RPMI7951 (cell line): ENCODE measurements around the gene CAPN2. TPM values are rescaled to one million over a fixed set of nuclear protein-coding genes. Genes with fewer than 3 reads are reported as not detected.
"Not testable (repeated sequence)": the region's sequence is repeated elsewhere in the genome, so short reads cannot be mapped to it uniquely, and the experiment has no call there.

Source experiments
- DNase-seq: peaks from one replicate; pipeline ENCODE4 v3.0.0-alpha.2; 2012; ENCODE audit warnings: low read depth
- total RNA-seq: library from RNA; depleted of rRNA; stranded (reverse); fragments of >200 nt; shearing (Covaris generic); gene quantifications from 2 replicates; pipeline ENCODE4 v1.2.3, GENCODE V29; 2014

CAPN2 gene
- total RNA-seq, 1 experiment from 2014 or later: 247 TPM

DNA sequence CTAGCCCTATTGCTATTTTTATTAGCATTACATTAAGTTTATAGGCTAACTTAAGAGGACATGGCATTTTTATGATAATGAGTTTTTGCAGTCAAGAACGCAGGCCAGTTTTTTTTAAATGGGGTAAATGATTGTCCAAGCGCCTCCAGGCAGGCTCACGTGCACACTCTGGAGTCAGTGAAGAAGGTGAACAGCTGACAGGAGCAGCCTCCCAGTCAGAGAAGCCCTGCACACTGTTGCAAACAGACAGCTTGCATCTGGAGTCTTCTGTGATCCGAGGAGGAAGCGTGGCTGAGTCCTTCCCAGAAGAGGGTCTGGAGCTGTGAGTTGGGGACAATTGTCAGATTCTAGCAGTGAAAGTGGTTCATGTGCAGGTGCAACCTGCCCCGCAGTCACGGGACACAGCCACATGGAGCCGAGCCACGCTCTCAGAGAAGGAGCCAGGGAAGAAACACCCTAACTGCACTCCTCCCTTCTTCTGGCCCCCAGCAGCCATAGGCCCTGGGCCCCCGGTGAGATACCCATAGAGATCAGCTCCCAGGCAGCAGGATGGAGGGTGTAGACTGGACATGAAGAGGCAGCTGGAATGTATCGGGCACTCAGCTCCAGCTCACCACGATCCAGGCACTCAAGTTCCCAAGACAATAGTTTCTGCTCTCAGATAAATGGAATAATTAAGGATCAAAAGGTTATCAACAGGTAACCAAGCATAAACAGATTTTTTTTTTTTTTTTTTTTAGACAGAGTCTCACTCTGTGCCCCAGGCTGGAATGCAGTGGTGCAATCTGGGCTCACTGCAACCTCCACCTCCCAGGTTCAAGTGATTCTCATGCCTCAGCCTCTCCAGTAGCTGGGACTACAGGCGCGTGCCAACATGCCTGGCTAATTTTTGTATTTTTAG, 26.4 kb downstream of the CAPN2 start:
- DNase-seq: no peak

DNA sequence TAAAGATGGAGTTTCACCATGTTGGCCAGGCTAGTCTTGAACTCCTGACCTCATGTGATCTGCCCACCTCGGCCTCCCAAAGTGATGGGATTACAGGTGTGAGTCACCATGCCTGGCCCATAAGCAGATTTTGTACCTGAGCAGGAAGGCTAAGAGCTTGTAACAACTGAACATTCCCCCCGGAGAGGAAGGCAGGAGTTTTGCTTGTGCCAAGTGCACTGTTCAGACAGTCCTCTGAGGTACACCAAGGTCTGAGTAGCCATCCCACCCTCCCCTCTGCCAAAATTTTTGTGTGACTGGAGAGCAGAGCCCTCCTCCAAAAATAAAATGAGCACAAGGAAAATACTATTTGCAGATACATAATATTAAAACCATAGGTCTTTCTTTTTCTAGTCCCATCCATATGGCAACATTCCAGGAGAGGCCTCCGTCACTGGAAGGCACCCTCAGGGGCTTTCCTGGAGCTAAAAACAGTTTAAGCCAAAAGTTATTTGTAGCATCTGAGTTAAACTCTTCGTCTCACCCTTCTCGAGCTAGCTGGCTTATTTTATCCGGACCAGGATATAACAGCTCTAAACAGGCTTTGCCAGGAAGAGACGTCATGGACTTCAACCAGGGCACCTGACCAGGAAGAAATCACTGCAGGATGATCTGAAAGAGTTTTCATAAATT, 27.2 kb downstream of the CAPN2 start:
- DNase-seq: peak; percentile 32

GRCh38 chr1:223740038-223740736, 27.8 kb downstream of the CAPN2 start:
- DNase-seq: not testable (repeated sequence)

DNA sequence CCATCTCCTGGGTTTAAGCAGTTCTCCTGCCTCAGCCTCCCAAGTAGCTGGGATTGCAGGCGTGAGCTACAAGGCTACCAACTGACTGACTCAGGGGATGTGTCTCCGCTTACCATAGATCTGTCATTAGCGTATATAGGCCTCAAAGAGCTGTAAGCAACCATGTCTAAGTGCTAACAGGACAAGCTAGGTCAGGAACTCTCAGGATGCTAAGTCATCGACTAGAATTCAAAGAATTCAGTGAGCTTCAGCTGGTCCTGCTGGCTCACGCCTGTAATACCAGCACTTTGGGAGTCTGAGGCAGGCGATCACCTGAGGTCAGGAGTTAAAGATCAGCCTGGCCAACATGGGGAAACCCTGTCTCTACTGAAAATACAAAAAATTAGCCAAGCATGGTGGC, 29.5 kb downstream of the CAPN2 start:
- DNase-seq: no peak

DNA sequence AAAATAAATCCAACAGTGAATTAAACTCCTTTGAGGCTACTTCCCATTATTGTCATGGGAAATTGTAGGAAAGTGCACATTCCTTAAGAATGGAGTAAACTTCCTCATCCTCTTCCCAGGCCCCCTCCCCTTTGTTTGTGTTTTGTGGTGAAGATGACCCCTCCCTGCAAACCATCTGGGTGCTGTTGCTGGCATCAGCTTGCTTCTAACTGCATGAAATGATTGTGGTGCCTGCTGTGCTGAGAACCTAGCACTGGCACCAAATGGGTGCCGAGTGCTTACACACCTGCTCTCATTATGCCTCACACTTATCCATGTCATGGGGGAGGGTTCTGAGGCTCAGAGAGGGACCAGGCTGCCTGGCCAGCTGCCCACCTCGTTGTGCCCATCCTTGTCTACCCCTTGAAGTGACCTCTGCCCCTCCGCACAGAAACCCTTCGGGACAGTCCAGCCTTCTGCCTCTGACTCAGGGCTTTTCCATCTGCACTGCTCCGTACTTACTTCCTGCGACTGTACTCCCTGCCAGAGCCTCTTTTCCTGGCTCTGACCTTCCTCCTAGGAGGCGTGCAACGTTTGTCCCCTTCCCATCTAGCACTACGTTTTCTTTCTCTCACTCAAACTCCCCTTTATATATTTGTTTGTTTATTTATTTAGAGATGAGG, 30.6 kb downstream of the CAPN2 start:
- no peak for DNase-seq

GRCh38 chr1:223745731-223746130, 33.4 kb downstream of the CAPN2 start:
- no peak for DNase-seq

DNA sequence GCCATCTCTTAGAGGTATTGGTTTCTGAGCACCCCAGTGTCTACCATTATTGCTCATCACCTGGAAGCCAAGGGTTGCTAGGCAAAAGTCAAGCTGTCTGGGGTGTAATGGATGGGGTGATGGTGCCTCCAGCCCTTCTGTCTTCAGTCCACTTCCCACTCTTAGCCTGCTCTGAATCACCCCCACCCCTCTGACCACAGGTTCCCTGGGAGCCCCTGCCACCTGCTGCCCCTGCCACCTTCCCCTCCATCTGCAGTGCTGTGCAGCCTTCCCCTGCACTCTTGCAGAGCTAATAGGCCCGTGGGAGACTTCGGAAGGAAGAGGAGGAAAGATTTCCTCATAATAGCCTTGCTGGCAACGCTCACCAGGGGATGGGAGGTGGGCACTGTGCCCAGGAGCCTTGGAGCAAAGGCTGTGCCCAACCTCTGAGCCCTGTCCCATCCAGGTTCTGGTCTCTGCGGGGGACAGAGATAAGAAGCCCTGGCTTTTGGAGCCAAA, 35.5 kb downstream of the CAPN2 start:
- DNase-seq: no peak

DNA sequence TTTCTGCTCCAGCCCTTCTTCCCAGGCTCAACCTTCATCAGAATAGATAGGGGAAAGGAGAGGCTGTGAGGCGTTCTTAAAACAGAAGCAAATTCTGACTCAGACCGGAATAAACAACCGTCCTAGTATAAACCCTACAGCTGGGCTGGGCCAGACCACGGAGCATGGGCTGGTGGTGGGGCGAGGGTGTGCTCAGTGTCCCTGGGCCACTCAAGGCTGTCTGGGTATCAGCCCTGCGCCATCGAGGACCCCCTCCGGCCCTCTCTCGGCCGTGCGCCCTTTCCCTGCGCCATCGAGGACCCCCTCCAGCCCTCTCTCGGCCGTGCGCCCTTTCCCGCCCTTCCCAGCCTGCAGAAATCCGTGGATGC, 36.0 kb downstream of the CAPN2 start:
- no peak for DNase-seq

GRCh38 chr1:223748773-223749733, 36.7 kb downstream of the CAPN2 start:
- DNase-seq: no peak

GRCh38 chr1:223750730-223751570, 38.6 kb downstream of the CAPN2 start:
- DNase-seq: no peak

DNA sequence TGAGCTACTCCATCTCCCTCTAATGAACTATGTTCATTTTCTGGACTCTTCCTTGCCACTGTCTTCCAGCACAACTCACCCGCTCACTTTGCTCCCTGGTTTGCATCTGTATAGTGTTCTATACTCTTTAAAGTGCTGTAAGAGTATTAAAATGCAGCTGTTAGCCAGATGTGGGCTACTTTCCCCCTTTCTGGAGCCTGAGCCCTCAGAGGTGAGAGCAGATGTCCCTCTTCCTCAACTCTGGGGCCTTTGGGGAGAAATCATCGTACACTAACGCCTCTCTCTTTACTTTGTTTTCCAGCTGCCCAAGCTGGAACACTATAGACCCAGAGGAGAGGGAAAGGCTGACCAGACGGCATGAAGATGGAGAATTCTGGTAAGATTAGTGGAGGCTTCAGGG, 39.4 kb downstream of the CAPN2 start:
- no peak for DNase-seq

DNA sequence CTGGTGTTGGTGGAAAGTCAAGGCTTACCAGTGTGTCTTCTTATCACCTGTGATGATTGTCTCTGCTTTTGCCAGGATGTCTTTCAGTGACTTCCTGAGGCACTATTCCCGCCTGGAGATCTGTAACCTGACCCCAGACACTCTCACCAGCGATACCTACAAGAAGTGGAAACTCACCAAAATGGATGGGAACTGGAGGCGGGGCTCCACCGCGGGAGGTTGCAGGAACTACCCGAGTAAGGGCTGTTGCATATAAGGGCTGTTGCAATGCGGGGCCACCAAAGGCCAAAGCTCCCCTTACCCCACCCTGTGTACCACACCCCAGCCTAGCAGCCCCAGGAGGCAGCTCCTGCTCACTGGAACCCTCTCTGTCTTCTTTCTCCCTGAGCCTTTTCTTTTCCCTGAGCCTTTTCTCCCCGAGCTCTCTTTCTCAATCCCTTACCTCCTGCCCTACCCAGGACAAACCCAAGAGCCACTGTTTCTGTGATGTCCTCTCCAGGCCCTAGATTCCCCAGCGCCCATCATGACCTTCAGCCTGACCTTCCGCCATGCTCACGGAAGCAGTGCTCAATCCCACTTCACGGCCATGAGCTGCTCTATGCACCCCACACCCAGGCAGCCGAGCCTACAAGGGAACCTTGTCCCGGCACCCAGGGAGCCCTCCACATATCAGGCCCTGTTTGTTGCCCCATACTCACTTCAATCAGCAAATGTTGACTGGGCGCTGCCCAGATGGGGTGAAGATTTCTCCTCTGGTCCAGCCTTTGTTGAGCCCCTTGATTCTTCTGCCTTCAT, 40.6 kb downstream of the CAPN2 start:
- DNase-seq: no peak

DNA sequence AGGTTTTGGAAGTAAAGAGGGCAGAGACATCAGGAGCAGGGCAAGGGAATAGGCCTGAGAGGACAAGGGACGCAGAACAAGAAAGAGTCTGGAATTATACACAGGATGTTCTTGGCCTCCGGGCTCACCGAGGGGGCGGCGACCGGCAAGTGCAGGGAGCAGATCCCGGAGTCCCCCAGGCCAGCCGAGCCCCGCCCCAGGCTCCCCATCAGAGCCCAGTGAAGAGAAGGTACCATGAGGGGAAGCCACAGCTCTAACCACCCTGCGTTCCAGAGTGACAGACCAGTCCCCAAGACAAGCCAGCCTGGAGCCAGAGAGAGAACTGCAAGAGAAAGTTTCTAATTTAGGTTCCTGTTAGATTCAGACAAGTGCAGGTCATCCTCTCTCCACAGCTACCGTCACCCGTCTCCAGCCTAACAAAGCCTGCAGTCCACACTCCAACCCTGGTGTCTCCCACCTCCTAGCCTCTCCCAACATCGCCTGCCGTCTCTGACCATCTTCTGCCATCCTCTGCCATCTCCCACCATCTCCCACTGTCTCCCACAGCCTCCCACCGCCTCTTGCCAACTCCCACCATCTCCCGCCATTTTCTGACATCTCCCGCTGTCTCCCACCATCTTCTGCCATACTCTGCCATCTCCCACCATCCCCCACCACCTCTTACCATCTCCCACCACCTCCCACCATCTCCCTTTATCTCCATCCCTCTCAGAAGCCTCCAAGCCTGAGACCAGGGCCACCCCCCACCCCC, 42.5 kb downstream of the CAPN2 start:
- DNase-seq: no peak

DNA sequence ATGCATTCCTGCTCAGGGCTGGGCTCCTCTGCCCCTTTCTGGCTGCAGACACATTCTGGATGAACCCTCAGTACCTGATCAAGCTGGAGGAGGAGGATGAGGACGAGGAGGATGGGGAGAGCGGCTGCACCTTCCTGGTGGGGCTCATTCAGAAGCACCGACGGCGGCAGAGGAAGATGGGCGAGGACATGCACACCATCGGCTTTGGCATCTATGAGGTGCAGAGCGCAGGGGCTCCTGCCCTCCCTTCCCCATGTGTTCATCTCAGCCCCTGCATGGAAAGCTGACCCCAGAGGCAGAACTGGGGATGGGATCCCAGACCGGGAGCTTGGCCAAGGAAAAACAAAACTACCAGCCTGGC, 43.1 kb downstream of the CAPN2 start:
- DNase-seq: no peak

- DNase-seq: no peak
Measured at GRCh38 chr1:223755992-223756775, 43.8 kb downstream of the CAPN2 start.

DNA sequence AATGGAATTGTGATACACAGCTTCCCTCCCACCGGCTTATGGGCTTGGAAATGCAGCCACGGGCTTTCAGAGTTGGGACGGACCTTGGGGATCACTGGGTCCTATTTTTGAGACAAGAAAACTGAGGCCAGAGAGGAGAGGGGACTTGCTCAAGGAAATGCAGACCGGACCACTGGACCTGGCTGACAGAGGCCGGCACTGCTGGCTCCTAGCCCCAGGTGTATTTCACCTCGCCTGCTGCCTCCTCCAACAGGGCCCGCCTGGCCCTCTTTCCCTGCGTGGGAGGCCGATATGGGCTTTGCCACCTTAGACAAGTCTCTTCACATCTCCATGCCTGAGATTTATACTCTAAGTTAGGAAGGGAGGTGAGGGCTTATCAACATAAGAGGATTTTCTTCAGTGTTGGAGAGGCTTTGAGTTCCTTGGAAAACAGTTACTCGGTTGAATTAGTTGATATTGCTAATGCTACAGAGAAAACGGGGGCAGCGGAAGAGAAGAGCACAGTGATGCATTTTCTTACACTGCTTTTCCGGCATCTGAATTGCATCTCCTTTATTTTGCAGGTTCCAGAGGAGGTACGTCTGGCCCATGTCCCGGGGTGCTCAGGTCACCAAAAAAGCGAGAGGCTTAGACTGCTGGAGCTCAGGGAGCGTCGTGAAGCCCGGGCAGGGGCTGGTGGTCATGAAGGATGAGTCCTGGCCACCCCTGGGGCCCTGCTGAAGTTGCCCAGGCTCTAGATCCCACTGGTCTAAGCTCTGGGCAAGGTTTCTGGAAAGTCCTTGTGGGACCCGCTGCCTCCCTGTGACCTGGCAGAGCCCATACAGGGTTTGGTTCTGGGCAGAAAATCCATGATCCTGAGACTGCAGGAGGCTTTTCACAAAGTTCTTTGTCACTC, 44.7 kb downstream of the CAPN2 start:
- no peak for DNase-seq
